Measurements from ENCODE around the gene COL23A1. TPM values are rescaled to one million over a fixed set of nuclear protein-coding genes. Genes with fewer than 3 reads are reported as not detected.
"Not testable (repeated sequence)": the region's sequence is repeated elsewhere in the genome, so short reads cannot be mapped to it uniquely, and the experiment has no call there.

The COL23A1 gene
- total RNA-seq, 1 donor from 2014 or later, result 75.2 TPM

DNA sequence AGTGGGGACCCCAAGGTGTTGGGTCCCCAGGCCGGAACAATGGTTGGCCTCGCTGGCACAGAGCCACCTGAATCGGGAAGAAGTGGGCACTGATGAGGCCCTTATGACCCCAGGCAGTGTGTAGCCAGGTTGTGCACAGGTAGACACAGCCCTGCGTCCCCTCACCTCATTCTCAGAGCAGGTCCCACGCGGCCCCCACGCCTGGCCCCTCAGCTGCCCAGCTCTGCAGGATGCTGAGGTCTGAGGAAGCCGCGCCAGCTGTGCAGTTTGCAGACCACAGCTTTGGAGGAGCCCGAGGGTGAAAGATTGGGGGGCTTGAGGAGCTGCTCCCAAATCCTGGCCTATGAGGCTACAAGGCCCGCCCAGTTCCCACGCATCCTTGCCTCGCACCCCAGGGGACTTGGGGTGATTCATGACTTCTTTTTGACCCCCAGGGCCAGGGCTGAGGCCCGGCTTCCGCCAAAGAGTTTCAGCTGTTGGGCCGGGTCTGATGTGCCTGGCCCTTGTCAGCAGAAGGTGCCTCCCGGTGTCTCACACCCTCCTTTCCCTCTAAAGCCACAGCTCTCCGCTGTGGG is 269.8 kb downstream of the COL23A1 start:
- no peak for DNase-seq (ENCODE audit: low spot score)
- Mint-ChIP-seq H3K27ac (ENCODE audit: unreplicated experiment) (no peak overlapping the region), H3K27me3 (ENCODE audit: unreplicated experiment) (peaks cover 7% of the 10 kb centered on the region), H3K4me1 (ENCODE audit: unreplicated experiment) (peaks cover 7% of the 10 kb centered on the region), H3K9me3 (ENCODE audit: unreplicated experiment) (no peaks in the 10 kb centered on the region), H3K36me3 (ENCODE audit: low read depth, unreplicated experiment) (peaks cover 6% of the 10 kb centered on the region), H3K4me3 (ENCODE audit: unreplicated experiment) (no peak overlapping the region)
- TF ChIP-seq, protein P1, sequence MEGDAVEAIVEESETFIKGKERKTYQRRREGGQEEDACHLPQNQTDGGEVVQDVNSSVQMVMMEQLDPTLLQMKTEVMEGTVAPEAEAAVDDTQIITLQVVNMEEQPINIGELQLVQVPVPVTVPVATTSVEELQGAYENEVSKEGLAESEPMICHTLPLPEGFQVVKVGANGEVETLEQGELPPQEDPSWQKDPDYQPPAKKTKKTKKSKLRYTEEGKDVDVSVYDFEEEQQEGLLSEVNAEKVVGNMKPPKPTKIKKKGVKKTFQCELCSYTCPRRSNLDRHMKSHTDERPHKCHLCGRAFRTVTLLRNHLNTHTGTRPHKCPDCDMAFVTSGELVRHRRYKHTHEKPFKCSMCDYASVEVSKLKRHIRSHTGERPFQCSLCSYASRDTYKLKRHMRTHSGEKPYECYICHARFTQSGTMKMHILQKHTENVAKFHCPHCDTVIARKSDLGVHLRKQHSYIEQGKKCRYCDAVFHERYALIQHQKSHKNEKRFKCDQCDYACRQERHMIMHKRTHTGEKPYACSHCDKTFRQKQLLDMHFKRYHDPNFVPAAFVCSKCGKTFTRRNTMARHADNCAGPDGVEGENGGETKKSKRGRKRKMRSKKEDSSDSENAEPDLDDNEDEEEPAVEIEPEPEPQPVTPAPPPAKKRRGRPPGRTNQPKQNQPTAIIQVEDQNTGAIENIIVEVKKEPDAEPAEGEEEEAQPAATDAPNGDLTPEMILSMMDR (IDR thresholded peaks at IDR 0.05; ENCODE audit: unreplicated experiment), result no peak

DNA sequence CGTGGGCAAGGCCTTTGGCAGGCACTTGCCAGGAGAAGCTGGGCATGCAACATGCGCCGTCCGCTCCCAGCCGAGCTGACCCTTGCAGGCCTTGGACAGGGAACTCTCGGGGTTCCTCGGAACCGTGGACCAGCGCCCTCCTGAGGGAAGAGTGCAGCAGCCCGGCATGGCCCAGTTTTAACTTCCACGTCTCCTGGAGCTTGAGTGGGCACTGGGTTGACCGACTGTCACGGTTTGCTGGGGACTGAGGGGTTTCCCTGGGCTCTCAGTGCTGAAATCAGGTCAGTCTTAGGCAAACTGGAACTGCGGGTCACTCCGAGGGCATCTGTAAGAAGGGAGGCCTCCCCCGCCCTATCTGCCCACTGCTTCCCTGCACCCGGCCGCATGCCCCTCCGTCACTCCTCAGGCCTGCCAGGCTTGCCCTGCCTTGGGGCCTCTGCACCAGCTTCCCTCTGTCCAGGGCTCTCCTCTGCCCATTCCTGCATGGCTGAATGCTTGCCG is 270.6 kb downstream of the COL23A1 start:
- H3K36me3 Mint-ChIP-seq (ENCODE audit: low read depth, unreplicated experiment), result peaks cover 6% of the 10 kb centered on the region
- DNase-seq (ENCODE audit: low spot score), result no peak
- H3K9me3 Mint-ChIP-seq (ENCODE audit: unreplicated experiment), result no peaks in the 10 kb centered on the region
- H3K4me1 Mint-ChIP-seq (ENCODE audit: unreplicated experiment), result no peaks in the 10 kb centered on the region
- H3K4me3 Mint-ChIP-seq (ENCODE audit: unreplicated experiment), result no peak overlapping the region
- TF ChIP-seq, protein P1 (IDR thresholded peaks at IDR 0.05; ENCODE audit: unreplicated experiment), result no peak
- peaks cover 7% of the 10 kb centered on the region for H3K27me3 Mint-ChIP-seq (ENCODE audit: unreplicated experiment)
- H3K27ac Mint-ChIP-seq (ENCODE audit: unreplicated experiment), result peak overlapping the region; percentile 43

DNA sequence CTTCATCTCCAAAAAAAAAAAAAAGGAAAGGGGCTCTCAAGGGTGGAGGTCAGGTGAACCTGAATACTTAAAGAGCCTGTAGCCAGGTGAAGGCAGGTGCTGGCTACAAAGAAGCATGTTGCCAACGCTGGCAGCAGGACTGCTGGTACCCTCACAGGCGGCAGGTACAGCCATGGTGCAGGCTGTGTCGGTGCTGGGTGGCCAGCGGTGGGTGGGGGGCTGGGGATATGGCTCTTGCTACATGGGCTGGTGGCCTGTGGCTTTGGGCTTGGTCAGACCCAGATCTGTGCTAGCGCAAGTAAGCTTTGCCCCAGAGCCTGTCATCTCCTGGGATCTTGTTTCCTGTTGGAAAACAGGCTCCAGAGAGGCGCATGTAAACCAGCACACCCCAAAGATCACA is 271.3 kb downstream of the COL23A1 start:
- Mint-ChIP-seq H3K4me1 (ENCODE audit: unreplicated experiment) (no peaks in the 10 kb centered on the region), H3K9me3 (ENCODE audit: unreplicated experiment) (no peaks in the 10 kb centered on the region), H3K4me3 (ENCODE audit: unreplicated experiment) (no peak overlapping the region), H3K36me3 (ENCODE audit: low read depth, unreplicated experiment) (peaks cover 6% of the 10 kb centered on the region), H3K27me3 (ENCODE audit: unreplicated experiment) (peaks cover 9% of the 10 kb centered on the region), H3K27ac (ENCODE audit: unreplicated experiment) (no peak overlapping the region)
- DNase-seq (ENCODE audit: low spot score), result no peak
- TF ChIP-seq, protein P1 (IDR thresholded peaks at IDR 0.05; ENCODE audit: unreplicated experiment), result no peak

DNA sequence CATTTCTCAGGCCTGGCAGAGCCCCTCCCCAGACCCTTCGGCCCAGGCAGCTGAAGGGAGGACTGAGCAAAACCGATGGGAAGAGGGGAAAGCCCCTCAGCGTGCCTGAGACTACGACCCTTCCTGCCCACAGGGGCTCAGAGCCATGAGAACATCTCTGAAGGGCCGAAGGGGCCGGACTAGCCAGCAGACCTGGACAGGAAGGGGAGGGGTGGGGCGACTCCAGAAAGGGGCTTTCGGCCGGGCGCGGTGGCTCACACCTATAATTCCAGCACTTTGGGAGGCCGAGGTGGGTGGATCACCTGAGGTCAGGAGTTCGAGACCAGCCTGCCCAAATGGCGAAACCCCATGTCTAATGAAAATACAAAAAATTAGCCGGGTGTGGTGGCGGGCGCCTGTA is 271.8 kb downstream of the COL23A1 start:
- TF ChIP-seq, protein P1 (IDR thresholded peaks at IDR 0.05; ENCODE audit: unreplicated experiment), result no peak
- Mint-ChIP-seq H3K4me1 (ENCODE audit: unreplicated experiment) (no peaks in the 10 kb centered on the region), H3K4me3 (ENCODE audit: unreplicated experiment) (no peak overlapping the region), H3K27ac (ENCODE audit: unreplicated experiment) (no peak overlapping the region), H3K27me3 (ENCODE audit: unreplicated experiment) (peaks cover 9% of the 10 kb centered on the region), H3K9me3 (ENCODE audit: unreplicated experiment) (no peaks in the 10 kb centered on the region), H3K36me3 (ENCODE audit: low read depth, unreplicated experiment) (peaks cover 6% of the 10 kb centered on the region)
- no peak for DNase-seq (ENCODE audit: low spot score)

DNA sequence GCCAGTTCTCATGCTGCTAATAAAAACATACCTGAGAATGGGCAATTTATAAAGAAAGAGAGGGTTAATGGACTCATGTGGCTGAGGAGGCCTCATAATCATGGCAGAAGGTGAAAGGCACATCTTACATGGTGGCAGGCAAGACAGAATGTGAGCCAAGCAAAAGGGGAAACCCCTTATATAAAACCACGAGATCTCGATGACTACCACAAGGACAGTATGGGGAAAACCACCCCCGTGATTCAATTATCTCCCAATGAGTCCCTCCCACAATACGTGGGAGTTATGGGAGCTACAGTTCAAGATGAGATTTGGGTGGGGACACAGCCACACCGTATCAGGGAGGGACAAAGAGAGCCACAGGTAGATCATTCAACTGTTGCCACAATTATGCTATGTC is 272.5 kb downstream of the COL23A1 start:
- not testable (repeated sequence) for H3K4me3 Mint-ChIP-seq (ENCODE audit: unreplicated experiment); H3K4me1 Mint-ChIP-seq (ENCODE audit: unreplicated experiment); DNase-seq (ENCODE audit: low spot score); H3K9me3 Mint-ChIP-seq (ENCODE audit: unreplicated experiment); H3K27ac Mint-ChIP-seq (ENCODE audit: unreplicated experiment)
- Mint-ChIP-seq H3K36me3 (ENCODE audit: low read depth, unreplicated experiment) (peaks cover 11% of the 10 kb centered on the region), H3K27me3 (ENCODE audit: unreplicated experiment) (peaks cover 11% of the 10 kb centered on the region)
